Activated CD8-positive, alpha-beta memory T cell treated with anti-CD3 and anti-CD28 coated beads for 36 hours (primary cell): ENCODE results near the gene CFAP210. TPM values are rescaled to one million over a fixed set of nuclear protein-coding genes. Genes with fewer than 3 reads are reported as not detected.
"Not testable (repeated sequence)": the region's sequence is repeated elsewhere in the genome, so short reads cannot be mapped to it uniquely, and the experiment has no call there.

Source experiments
- CTCF ChIA-PET: fragments of 350-600 bp; sonication (Branson Sonifier 250); formaldehyde crosslinking; loops from one replicate; lab custom pipeline; 2021; ENCODE audit warnings: antibody characterized with exemption; lab: Charles Lee
- POLR2A ChIA-PET: fragments of 350-600 bp; sonication (Branson Sonifier 250); formaldehyde crosslinking; loops from one replicate; lab custom pipeline; 2021; ENCODE audit warnings: antibody characterized with exemption; lab: Charles Lee
- total RNA-seq, 2 experiments: library from RNA; stranded (reverse); gene quantifications; one replicate each; pipeline ENCODE4 v1.2.3, GENCODE V29; 2021

CFAP210 gene
- total RNA-seq, 2 experiments from 2014 or later, result 0.50 to 0.63 TPM

DNA sequence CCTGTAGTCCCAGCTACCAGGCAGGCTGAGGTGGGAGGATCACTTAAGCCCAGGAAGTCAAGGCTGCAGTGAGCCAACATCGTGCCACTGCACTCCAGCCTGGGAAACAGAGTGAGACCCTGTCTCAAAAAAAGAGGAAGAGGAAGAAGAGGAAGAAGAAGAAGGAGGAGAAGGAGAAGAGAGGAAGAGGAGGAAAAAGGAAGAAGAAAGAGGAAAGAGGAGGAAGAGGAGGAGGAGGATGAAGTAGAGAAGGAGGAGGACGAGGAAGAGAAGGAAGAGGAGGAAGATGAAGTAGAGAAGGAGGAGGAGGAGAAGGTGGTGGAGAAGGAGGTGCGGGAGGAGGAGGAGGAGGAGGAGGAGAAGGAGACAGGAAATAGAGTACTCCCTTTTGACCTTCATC, 38.0 kb downstream of the CFAP210 start:
- ChIA-PET CTCF (no interaction called here), POLR2A (no interaction called here)

DNA sequence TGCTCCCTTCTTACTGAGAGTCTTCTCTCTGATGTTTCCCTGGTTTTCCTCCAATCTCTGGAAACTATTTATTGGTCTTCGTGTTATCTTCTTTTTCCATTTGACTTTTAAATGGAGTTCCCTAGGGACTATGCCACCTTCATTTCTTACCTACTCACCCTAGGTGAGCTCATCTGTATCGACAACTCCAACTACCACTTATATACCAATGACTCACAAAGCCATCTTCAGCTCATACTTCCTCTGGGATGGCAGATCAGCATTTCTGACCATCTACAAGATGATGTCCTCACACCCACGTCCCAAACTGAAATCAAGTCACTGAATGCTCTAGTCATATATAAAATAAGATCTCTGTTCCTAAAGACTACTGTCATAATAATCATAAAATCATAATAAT, 40.6 kb downstream of the CFAP210 start:
- CTCF ChIA-PET, result no interaction called here
- POLR2A ChIA-PET, result no interaction called here

DNA sequence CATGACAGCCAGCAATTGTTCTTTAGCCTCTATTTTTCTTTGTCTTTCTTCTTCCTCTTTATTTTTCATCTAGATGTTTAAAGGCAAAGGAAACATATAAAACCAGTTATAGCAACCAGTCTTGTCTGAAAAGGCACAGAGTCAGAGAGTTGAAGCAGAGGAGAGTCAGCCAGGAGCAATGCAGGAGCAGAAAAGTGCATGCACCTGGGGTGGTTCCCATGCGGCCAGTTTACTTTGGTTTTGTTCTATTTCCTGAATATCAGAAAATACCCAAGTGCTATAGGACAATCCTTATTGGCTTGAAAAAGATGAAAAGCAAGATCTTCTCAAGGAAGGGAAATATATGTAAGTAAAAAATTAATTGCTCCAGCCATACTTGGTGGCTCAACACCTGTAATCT, 44.9 kb downstream of the CFAP210 start:
- POLR2A ChIA-PET, result no interaction called here
- CTCF ChIA-PET, result no interaction called here

DNA sequence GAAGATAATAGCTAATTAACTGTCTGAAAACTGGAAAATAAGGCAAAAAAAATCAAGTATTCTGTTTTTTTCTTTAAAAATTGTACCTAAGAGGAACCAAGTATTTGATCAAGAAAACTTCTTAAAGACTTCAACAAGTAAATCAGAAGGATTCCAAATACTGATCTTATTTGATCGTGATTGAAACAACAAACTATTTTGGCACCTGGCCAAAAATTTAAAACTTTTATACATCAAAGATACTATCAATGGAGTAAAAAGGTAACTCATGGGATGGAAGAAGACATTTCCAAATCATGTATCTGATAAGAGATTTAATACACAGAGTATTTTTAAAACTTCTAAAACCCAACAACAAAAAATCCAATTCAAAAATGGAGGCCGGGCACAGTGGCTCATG, 46.7 kb downstream of the CFAP210 start:
- ChIA-PET POLR2A (no interaction called here), CTCF (interaction anchor here (0.6 kb wide), 1 partner anchor 201 kb away, joined by 3 read pairs; no protein-coding TSS in a partner anchor)

DNA sequence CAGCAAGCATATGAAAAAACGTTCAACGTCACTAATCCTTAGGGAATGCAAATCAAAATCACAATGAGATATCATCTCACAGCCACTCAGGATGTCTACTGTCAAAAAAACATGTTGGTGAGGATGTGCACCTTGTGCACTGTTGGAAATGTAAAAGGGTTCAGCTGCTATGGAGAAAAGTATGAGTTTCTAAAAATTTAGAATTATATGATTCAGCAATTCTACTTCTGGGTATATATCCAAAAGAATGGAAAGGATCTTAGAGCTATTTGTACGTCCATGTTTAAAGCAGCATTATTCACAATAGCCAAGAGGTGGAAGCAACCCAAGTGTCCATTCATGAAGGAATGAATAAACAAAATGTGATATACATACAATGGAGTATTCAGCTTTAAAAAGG, 50.0 kb downstream of the CFAP210 start:
- CTCF ChIA-PET, result interaction anchor here (1.2 kb wide), 1 partner anchor 118 kb away, joined by 3 read pairs; no protein-coding TSS in a partner anchor
- POLR2A ChIA-PET, result interaction anchor here (0.7 kb wide), 1 partner anchor 39 kb away, joined by 3 read pairs; no protein-coding TSS in a partner anchor

DNA sequence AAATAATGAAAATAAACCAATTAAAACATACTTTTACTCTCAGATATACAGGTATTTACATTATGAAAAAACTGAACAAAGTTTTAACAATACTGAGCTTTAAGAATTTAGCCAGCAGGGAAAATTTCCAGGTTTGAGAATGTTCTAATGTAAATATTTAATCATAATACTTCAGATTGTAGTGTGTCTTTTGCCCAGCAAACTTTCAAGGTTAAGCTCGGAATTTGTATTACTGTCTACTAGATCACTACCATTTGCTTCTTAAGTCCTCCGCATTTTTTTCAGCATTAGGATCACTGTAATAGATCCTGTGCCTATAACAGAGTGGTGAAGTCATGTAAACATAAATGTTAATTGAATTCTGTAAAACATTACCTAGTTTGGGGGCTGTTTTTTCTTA, 52.7 kb downstream of the CFAP210 start:
- CTCF ChIA-PET, result no interaction called here

DNA sequence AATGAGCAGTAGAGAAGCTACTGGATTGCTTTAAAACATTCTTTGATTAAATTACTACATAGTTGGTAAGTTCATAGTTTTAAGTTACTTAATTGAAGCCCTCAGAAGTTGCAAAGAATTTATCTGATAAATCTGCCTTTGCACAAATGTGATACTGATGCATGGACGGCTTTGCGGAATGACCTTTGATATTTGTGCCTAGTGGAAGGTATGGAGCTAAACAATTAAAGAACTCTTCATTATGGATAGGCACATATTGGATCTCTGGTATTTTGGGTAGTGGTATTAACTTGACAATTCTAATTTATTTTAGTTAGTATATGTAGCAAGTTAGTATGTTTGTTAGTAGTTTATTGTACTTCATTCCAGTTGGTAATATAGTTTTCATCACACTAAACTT, 54.1 kb downstream of the CFAP210 start:
- ChIA-PET CTCF (no interaction called here), POLR2A (no interaction called here)

More for the DNA sequence above, 52.7 kb downstream of the CFAP210 start:
- POLR2A ChIA-PET, result no interaction called here

DNA sequence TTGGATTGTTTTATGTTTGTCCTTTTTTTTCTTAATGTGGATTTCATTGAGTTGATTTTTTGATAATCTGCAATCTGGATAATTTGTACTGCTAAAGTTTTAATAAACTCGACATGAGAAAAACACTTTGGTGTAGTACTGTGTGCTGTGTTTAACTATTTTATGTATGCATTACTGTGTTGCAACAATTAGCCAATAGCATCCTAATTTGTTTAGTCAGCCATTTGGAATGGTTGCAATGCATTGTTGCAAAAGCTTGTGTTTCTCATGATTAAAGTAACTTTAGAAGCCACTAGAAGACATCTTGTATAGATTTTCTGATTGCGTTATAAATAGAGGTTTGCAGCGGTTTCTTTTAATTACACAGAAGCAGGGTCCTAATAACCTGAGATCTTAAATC, 56.6 kb downstream of the CFAP210 start:
- ChIA-PET CTCF (interaction anchor here (0.6 kb wide), 1 partner anchor 1265 kb away, joined by 3 read pairs; no protein-coding TSS in a partner anchor), POLR2A (no interaction called here)

DNA sequence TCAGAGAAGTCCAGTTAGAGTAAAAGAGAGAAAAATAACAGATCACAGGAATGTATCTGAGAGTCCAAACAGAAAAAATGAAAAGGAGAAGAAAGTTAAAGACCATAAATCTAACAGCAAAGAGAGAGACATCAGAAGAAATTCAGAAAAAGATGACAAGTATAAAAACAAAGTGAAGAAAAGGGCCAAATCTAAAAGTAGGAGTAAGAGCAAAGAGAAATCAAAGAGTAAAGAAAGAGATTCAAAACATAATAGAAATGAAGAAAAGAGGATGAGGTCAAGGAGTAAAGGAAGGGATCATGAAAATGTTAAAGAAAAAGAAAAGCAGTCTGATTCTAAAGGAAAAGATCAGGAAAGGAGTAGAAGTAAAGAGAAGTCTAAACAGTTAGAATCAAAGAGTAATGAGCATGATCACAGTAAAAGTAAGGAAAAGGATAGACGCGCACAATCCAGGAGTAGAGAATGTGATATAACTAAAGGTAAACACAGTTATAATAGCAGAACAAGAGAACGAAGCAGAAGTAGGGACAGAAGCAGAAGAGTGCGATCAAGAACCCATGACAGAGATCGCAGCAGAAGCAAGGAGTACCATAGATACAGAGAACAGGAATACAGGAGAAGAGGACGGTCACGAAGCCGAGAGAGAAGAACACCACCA, 57.6 kb downstream of the CFAP210 start:
- ChIA-PET POLR2A (no interaction called here), CTCF (no interaction called here)

DNA sequence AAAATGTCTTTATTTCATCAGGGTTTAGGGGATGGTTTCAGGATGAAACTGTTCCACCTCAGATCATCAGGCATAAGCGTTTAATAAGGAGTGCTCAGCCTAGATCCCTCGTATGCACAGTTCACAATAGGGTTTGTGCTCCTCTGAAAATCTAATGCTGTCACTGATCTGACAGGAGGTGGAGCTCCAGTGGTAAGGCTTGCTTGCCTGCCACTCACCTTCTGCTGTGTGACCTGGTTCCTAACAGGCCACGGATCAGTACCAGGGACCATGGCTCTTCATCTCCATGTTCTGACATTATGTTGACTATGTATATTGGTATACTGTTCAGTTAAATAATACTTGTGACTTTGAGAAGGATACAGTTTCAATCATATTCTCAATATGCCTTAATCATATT, 68.4 kb downstream of the CFAP210 start:
- POLR2A ChIA-PET, result no interaction called here

DNA sequence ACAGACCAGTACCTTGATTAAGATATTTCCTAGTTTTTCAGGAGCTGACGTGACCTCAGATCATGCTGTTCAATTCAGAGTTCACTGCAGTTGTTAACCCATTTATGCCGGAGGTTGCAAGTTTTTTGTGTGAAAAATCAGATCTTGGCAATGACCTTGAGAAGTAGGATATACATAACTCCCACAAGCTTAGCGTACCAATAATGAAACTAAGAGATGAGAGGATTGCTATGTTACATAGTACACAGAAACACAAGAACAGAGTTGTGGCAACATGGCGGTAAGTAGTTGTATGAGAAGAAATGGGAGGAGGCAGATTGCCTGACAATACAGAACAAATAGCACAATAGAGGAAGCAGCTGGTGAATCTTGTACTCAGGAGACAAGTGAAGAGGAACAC, 71.0 kb downstream of the CFAP210 start:
- CTCF ChIA-PET, result no interaction called here
- POLR2A ChIA-PET, result no interaction called here

More for the DNA sequence above, 68.4 kb downstream of the CFAP210 start:
- CTCF ChIA-PET, result no interaction called here

DNA sequence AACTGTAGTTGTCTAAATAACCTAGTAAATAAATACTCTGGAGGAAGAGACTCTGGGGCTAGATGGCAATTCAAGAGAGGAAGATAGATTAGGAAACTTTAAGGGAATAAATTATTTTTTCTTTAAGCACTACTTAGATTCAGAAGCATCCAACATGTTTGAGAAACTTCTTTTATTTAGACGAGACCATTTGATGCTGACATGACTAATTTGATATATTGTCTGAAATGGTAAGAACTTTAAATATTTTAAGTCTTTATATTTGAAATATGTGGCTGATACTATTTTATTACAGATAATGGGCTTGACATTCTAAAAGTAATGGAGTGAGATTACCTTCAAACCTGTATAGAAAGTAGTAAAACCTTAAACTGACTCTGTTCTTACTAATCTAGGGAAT, 73.7 kb downstream of the CFAP210 start:
- CTCF ChIA-PET, result no interaction called here
- POLR2A ChIA-PET, result no interaction called here

DNA sequence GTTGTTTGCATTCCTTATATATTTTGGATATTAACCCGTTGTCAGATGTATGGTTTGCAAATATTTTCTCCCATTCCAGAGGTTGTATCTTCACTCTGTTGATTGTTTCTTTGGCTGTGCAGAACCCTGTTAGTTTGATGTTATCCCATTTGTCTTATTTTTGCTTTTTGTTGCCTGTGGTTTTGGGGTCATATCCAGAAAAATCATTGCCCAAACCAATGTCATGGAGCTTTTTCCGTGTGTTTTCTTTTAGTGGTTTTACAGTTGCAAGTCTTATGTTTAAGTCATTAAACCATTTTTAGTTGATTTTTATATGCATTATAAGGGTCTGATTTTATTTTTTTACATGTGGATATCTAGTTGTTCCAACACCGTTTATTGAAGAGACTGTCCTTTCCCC, 74.3 kb downstream of the CFAP210 start:
- POLR2A ChIA-PET, result no interaction called here
- CTCF ChIA-PET, result no interaction called here

DNA sequence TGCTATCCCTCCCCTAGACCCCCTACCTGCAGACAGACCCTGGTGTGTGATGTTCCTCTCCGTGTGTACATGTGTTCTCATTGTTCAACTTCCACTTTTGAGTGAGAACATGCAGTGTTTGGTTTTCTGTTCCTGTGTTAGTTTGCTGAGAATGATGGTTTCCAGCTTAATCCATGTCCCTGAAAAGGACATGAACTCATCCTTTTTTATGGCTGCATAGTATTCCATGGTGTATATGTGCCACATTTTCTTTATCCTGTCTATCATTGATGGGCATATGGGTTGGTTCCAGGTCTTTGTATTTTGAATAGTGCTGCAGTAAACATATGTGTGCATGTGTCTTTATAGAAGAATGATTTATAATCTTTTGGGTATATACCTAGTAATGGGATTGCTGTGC, 78.2 kb downstream of the CFAP210 start:
- POLR2A ChIA-PET, CTCF ChIA-PET: not testable (repeated sequence)

DNA sequence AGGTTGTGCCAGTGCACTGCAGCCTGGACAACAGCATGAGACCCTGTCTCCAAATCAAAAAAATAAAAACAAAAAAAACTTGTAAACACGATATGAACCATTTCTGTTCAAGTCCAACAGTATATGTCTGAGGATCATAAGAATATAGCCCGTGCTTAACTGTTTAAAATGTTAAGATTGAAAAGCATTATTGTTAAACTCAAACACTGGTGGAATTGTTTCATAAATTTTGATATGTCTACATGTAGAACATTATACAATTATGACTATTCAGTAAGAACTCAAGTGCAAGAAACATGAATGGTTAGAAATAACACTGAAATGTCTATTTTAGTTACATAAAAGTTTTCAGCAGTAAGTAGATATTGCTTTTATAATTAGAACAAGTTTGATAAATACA, 80.3 kb downstream of the CFAP210 start:
- ChIA-PET POLR2A (no interaction called here), CTCF (no interaction called here)

DNA sequence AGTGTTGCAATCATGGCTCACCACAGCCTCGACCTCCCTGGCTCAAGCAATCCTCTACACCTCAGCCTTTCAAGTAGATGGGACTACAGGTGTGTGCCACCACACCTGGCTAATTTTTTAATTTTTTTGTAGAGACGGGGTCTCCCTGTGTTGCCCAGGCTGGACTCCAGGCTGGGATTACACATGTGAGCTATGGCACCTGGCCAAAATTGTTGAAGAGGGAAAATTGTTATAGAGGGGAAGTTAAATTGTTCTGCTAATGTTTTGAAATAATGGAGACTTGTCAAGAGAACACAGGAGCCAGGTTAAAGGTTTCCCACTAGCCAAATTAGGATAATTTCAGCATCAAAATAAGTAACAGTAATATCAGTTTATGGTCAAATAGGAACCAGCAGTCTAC, 84.9 kb downstream of the CFAP210 start:
- ChIA-PET POLR2A (no interaction called here), CTCF (interaction anchor here (0.5 kb wide), 1 partner anchor 190 kb away, joined by 3 read pairs; the partner anchor contains the start of gene SSB)

DNA sequence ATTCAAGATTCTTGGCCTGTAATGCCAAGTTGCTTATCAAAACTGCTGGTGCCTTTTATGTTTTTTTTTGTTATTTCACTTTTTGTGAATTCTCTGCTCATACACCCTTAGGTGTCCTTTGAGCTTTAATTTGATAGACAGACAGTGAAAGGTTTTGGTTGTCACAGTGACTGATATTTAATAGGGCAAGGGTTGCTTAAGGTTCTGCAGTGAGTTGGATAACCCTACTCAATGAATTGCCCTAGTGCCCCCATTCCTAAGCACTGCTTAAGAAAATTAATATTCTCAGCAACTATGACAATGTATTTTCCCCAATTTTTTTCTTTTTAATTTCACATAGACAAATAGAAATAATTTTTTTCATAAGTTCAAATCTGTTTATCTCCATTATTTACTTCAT, 94.6 kb downstream of the CFAP210 start:
- CTCF ChIA-PET, result interaction anchor here (0.6 kb wide), 1 partner anchor 1552 kb away, joined by 5 read pairs; no protein-coding TSS in a partner anchor
- POLR2A ChIA-PET, result no interaction called here

DNA sequence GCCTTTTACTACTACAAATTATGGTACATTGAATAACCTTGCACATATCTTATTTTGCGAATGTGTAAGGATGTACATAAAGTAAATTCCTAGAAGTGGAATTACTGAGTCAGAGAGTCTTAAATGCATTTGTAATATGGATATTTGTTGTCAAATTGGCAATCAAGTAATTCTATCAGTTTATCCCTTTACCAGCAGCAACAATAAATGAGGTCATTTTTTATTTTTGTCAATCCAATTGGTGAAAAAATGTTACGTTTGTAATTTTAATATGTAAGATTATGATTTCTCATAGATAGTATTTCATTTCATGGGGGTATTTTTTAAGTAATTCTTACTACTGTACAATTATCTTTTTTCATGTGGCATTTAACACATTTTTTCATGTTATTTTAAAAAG, 95.2 kb downstream of the CFAP210 start:
- CTCF ChIA-PET, result interaction anchor here (0.6 kb wide), 1 partner anchor 1553 kb away, joined by 5 read pairs; no protein-coding TSS in a partner anchor
- POLR2A ChIA-PET, result no interaction called here

DNA sequence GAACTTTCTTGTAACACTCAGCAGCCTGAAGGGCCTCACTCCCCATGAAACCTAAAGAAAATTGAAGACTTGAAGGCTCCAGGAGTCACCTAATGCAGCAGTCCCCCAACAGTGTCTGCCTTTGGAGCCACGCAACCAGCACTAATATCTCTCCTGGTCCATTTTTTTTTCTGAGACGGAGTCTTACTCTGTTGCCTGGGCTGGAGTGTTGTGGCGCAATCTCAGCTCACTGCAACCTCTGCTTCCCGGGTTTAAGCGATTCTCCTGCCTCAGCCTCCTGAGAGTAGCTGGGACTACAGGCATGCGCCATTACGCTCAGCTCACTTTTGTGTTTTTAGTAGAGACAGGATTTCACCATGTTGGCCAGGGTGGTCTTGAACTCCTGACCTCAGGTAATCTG, 97.7 kb downstream of the CFAP210 start:
- CTCF ChIA-PET, result interaction anchor here (1.4 kb wide), 1 partner anchor 144 kb away, joined by 3 read pairs; no protein-coding TSS in a partner anchor
- POLR2A ChIA-PET, result not testable (repeated sequence)
